HUES64 (cell line): ENCODE results near the gene SETSIP.
"Not testable (repeated sequence)": the region's sequence is repeated elsewhere in the genome, so short reads cannot be mapped to it uniquely, and the experiment has no call there.

Experiments
- H3K27ac ChIP-seq: 2 replicates; pipeline ENCODE4 v1.7.0; 2013; ENCODE audit warnings: low read depth, low read length, inconsistent platforms
- H3K27me3 ChIP-seq: 2 replicates; pipeline ENCODE4 v1.6.1; 2013; ENCODE audit warnings: mild to moderate bottlenecking, low read length; ENCODE audit not compliant: insufficient read depth
- H3K36me3 ChIP-seq: 2 replicates; pipeline ENCODE4 v1.6.1; 2013; ENCODE audit warnings: mild to moderate bottlenecking, low read length; ENCODE audit not compliant: insufficient read depth
- H3K4me1 ChIP-seq: 2 replicates; pipeline ENCODE4 v1.6.1; 2013; ENCODE audit warnings: mild to moderate bottlenecking, low read length, moderate library complexity; ENCODE audit not compliant: insufficient read depth
- H3K4me3 ChIP-seq: 2 replicates; pipeline ENCODE4 v1.5.1; 2013; ENCODE audit warnings: mild to moderate bottlenecking, low read length, moderate library complexity
- H3K9ac ChIP-seq: 2 replicates; pipeline ENCODE4 v1.6.1; 2013; ENCODE audit warnings: mild to moderate bottlenecking, low read depth, low read length
- H3K9me3 ChIP-seq: 2 replicates; pipeline ENCODE4 v1.6.1; 2013; ENCODE audit warnings: low read depth, low read length; ENCODE audit not compliant: insufficient read depth
- WGBS: fragments of 150-250, 120-280 bp; methylation state at CpG from one replicate; pipeline ENCODE4 v1.1.7; 2013; ENCODE audit warnings: missing lambda C conversion rate; 5-methylcytosine and 5-hydroxymethylcytosine counted together

The SETSIP gene

GRCh38 chr1:92085727-92086126 is 10.5 kb upstream of the SETSIP start:
- H3K36me3 ChIP-seq, result no peaks in the 10 kb centered on the region
- no peak overlapping the region for H3K9ac ChIP-seq
- H3K4me1 ChIP-seq, result no peaks in the 10 kb centered on the region
- WGBS, result 93% methylated on average over 4 of the region's 4 CpGs
- peaks cover 25% of the 10 kb centered on the region for H3K9me3 ChIP-seq
- H3K27me3 ChIP-seq, result no peaks in the 10 kb centered on the region
- no peak overlapping the region for H3K4me3 ChIP-seq
- H3K27ac ChIP-seq, result no peak overlapping the region

- H3K9ac ChIP-seq, result no peak overlapping the region
- H3K27me3 ChIP-seq, result no peaks in the 10 kb centered on the region
- H3K27ac ChIP-seq, result no peak overlapping the region
- H3K4me1 ChIP-seq, result no peaks in the 10 kb centered on the region
- 92% methylated on average over 1 of the region's 1 CpG for WGBS
- no peak overlapping the region for H3K4me3 ChIP-seq
- peaks cover 25% of the 10 kb centered on the region for H3K9me3 ChIP-seq
- H3K36me3 ChIP-seq, result no peaks in the 10 kb centered on the region
Measured at GRCh38 chr1:92084651-92085050, 9.4 kb upstream of the SETSIP start.

GRCh38 chr1:92081031-92081430 is 5.8 kb upstream of the SETSIP start:
- Histone ChIP-seq H3K4me3 (peak overlapping the region; percentile 71), H3K9me3 (peaks cover 17% of the 10 kb centered on the region), H3K27me3 (no peaks in the 10 kb centered on the region), H3K9ac (peak overlapping the region; percentile 74), H3K27ac (peak overlapping the region; percentile 82; the same call in 1 of the 2 replicates), H3K4me1 (no peaks in the 10 kb centered on the region), H3K36me3 (no peaks in the 10 kb centered on the region)
- 59% methylated on average over 3 of the region's 4 CpGs for WGBS

- Histone ChIP-seq H3K4me1 (no peaks in the 10 kb centered on the region), H3K4me3 (peak within 1 kb of the TSS; percentile 71), H3K9ac (peak within 1 kb of the TSS; percentile 74), H3K27me3 (no peaks in the 10 kb centered on the region), H3K9me3 (peaks cover 11% of the 10 kb centered on the region), H3K36me3 (no peaks in the 10 kb centered on the region), H3K27ac (peak within 1 kb of the TSS; percentile 82; the same call in 1 of the 2 replicates)
- under 1% methylated on average over 55 of the region's 55 CpGs for WGBS
Measured at GRCh38 chr1:92080128-92080985, 5.1 kb upstream of the SETSIP start, which contains the start of gene BTBD8. Gene BTBD8 (plus strand): TSS chr1:92080345. CDS start chr1:92080572, 227 bp downstream.

- 90% methylated on average over 6 of the region's 7 CpGs for WGBS
- H3K4me1 ChIP-seq, result no peaks in the 10 kb centered on the region
- H3K27ac ChIP-seq, result peak overlapping the region; percentile 82; the same call in 1 of the 2 replicates
- no peaks in the 10 kb centered on the region for H3K36me3 ChIP-seq
- H3K27me3 ChIP-seq, result no peaks in the 10 kb centered on the region
- peak overlapping the region; percentile 71 for H3K4me3 ChIP-seq
- no peak overlapping the region for H3K9ac ChIP-seq
- peaks cover 3% of the 10 kb centered on the region; the same call in 1 of the 2 replicates for H3K9me3 ChIP-seq
Measured at GRCh38 chr1:92079441-92079840, 4.2 kb upstream of the SETSIP start.

- WGBS, result 98% methylated on average over 8 of the region's 8 CpGs
- not testable (repeated sequence) for H3K27me3 ChIP-seq, H3K36me3 ChIP-seq, H3K4me1 ChIP-seq, H3K4me3 ChIP-seq, H3K27ac ChIP-seq, H3K9me3 ChIP-seq, H3K9ac ChIP-seq
Measured at GRCh38 chr1:92078077-92078476, 2.9 kb upstream of the SETSIP start.

GRCh38 chr1:92076363-92076762 is 1.2 kb upstream of the SETSIP start:
- WGBS, result 96% methylated on average over 5 of the region's 5 CpGs
- no peaks in the 10 kb centered on the region for H3K27me3 ChIP-seq
- no peaks in the 10 kb centered on the region for H3K4me1 ChIP-seq
- no peaks in the 10 kb centered on the region for H3K9me3 ChIP-seq
- no peak overlapping the region for H3K9ac ChIP-seq
- H3K27ac ChIP-seq, result no peak overlapping the region
- H3K4me3 ChIP-seq, result no peak overlapping the region
- H3K36me3 ChIP-seq, result no peaks in the 10 kb centered on the region

GRCh38 chr1:92074446-92074845 is 765 bp downstream of the SETSIP start:
- H3K4me1 ChIP-seq, H3K27me3 ChIP-seq, H3K9me3 ChIP-seq, H3K27ac ChIP-seq, H3K36me3 ChIP-seq, H3K4me3 ChIP-seq, H3K9ac ChIP-seq: not testable (repeated sequence)

GRCh38 chr1:92070892-92071291 is 4.3 kb downstream of the SETSIP start:
- H3K9ac ChIP-seq, result no peak overlapping the region
- H3K4me1 ChIP-seq, result peaks cover 3% of the 10 kb centered on the region; the same call in 1 of the 2 replicates
- H3K9me3 ChIP-seq, result no peaks in the 10 kb centered on the region
- no peaks in the 10 kb centered on the region for H3K27me3 ChIP-seq
- no peak overlapping the region for H3K27ac ChIP-seq
- WGBS, result 85% methylated on average over 2 of the region's 2 CpGs
- H3K36me3 ChIP-seq, result no peaks in the 10 kb centered on the region
- H3K4me3 ChIP-seq, result no peak overlapping the region

- H3K9me3 ChIP-seq, result no peaks in the 10 kb centered on the region
- H3K4me1 ChIP-seq, result peaks cover 3% of the 10 kb centered on the region; the same call in 1 of the 2 replicates
- H3K9ac ChIP-seq, result no peak overlapping the region
- no peaks in the 10 kb centered on the region for H3K27me3 ChIP-seq
- H3K36me3 ChIP-seq, result no peaks in the 10 kb centered on the region
- no peak overlapping the region for H3K4me3 ChIP-seq
- H3K27ac ChIP-seq, result no peak overlapping the region
- 96% methylated on average over 8 of the region's 8 CpGs for WGBS
Measured at GRCh38 chr1:92066321-92066720, 8.9 kb downstream of the SETSIP start.

- Histone ChIP-seq H3K27me3 (no peaks in the 10 kb centered on the region), H3K4me1 (no peaks in the 10 kb centered on the region), H3K9me3 (no peaks in the 10 kb centered on the region), H3K36me3 (no peaks in the 10 kb centered on the region), H3K27ac (no peak overlapping the region), H3K4me3 (no peak overlapping the region), H3K9ac (no peak overlapping the region)
- 89% methylated on average over 3 of the region's 3 CpGs for WGBS
Measured at GRCh38 chr1:92065042-92065441, 10.2 kb downstream of the SETSIP start.
